DOHH2 (cell line): ENCODE results near the gene DAGLA.

ENCODE experiments used
- EZH2phosphoT487 ChIP-seq: fragments of 200-600 bp; sonication (generic); IDR thresholded peaks from 2 replicates; pipeline ENCODE4 v1.6.1; 2017; ENCODE audit warnings: borderline replicate concordance, mild to moderate bottlenecking, antibody characterized with exemption, low read length, moderate library complexity, mixed read lengths
- TF ChIP-seq, protein P1 (sequence below): fragments of 200-600 bp; sonication (generic); IDR thresholded peaks from one replicate; pipeline ENCODE4 v1.5.1; 2014; ENCODE audit warnings: antibody characterized with exemption, mild to moderate bottlenecking, low read depth, low read length; ENCODE audit not compliant: poor library complexity, severe bottlenecking

DNA sequence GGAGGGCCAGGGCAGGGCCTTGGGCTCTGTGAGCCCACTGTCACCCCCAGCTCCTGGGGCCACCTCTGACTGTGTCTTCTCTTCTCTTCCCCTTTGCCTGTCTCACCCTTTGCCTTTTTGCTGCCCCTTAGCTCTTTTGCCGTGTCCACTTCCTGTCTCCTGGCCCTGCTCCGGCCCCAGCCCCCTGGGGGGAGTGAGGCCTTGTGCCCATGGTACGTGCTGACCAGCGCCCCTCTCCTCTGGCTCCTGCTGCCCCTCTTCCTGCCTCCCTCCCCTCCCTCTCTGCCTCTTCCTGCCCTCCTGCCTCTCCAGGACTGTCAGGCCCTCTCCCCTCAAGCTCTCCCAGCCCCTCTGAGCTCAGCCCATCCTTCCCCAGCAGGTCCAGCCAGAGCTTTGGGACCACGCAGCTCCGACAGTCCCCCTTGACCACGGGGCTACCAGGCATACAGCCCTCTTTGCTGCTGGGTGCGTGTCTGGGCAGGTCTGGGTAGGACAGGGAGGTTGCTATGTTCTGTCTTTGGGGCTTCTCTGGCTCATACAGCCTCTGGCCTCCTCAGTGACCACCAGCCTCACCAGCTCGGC is 100.5 kb downstream of the DAGLA start:
- TF ChIP-seq, protein P1, sequence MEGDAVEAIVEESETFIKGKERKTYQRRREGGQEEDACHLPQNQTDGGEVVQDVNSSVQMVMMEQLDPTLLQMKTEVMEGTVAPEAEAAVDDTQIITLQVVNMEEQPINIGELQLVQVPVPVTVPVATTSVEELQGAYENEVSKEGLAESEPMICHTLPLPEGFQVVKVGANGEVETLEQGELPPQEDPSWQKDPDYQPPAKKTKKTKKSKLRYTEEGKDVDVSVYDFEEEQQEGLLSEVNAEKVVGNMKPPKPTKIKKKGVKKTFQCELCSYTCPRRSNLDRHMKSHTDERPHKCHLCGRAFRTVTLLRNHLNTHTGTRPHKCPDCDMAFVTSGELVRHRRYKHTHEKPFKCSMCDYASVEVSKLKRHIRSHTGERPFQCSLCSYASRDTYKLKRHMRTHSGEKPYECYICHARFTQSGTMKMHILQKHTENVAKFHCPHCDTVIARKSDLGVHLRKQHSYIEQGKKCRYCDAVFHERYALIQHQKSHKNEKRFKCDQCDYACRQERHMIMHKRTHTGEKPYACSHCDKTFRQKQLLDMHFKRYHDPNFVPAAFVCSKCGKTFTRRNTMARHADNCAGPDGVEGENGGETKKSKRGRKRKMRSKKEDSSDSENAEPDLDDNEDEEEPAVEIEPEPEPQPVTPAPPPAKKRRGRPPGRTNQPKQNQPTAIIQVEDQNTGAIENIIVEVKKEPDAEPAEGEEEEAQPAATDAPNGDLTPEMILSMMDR, result no peak
- TF ChIP-seq EZH2phosphoT487, result no peak
